PFSK-1 (cell line): ENCODE measurements around the gene SVIL.

Source experiments
- FOXP2 ChIP-seq: optimal IDR thresholded peaks from 2 replicates; pipeline ENCODE3; 2011; ENCODE audit warnings: borderline replicate concordance, control low read depth, inconsistent platforms; ENCODE audit not compliant: insufficient read depth; ENCODE audit errors: extremely low read length, extremely low read depth
- POLR2AphosphoS5 ChIP-seq: IDR thresholded peaks from 2 replicates; pipeline ENCODE4 v1.6.1; 2012; ENCODE audit warnings: low read depth, mild to moderate bottlenecking, control low read depth, low read length, moderate library complexity
- SIN3A ChIP-seq: IDR thresholded peaks from 2 replicates; pipeline ENCODE4 v1.6.1; 2012; ENCODE audit warnings: mild to moderate bottlenecking, low read length, moderate library complexity, borderline replicate concordance; ENCODE audit not compliant: insufficient read depth
- TAF1 ChIP-seq: IDR thresholded peaks from 2 replicates; pipeline ENCODE4 v1.6.1; 2012; ENCODE audit warnings: low read length, control low read depth, borderline replicate concordance; ENCODE audit not compliant: insufficient read depth
- TF ChIP-seq, protein P1 (sequence below), 2 experiments: IDR thresholded peaks; 2 replicates each; pipeline versions ENCODE4 v1.6.1 to v1.8.0; 2011 to 2012; ENCODE audit warnings: low read depth in 2 of 2, low read length in 2 of 2, control low read depth in 1 of 2, inconsistent platforms in 1 of 2, mild to moderate bottlenecking in 1 of 2, moderate library complexity in 1 of 2; ENCODE audit not compliant: insufficient read depth in 1 of 2

Gene SVIL

GRCh38 chr10:29446327-29446726 lies 188.4 kb downstream of the SVIL start:
- TF ChIP-seq POLR2AphosphoS5 (no peak), TAF1 (no peak), SIN3A (no peak), FOXP2 (no peak)
- TF ChIP-seq, protein P1, sequence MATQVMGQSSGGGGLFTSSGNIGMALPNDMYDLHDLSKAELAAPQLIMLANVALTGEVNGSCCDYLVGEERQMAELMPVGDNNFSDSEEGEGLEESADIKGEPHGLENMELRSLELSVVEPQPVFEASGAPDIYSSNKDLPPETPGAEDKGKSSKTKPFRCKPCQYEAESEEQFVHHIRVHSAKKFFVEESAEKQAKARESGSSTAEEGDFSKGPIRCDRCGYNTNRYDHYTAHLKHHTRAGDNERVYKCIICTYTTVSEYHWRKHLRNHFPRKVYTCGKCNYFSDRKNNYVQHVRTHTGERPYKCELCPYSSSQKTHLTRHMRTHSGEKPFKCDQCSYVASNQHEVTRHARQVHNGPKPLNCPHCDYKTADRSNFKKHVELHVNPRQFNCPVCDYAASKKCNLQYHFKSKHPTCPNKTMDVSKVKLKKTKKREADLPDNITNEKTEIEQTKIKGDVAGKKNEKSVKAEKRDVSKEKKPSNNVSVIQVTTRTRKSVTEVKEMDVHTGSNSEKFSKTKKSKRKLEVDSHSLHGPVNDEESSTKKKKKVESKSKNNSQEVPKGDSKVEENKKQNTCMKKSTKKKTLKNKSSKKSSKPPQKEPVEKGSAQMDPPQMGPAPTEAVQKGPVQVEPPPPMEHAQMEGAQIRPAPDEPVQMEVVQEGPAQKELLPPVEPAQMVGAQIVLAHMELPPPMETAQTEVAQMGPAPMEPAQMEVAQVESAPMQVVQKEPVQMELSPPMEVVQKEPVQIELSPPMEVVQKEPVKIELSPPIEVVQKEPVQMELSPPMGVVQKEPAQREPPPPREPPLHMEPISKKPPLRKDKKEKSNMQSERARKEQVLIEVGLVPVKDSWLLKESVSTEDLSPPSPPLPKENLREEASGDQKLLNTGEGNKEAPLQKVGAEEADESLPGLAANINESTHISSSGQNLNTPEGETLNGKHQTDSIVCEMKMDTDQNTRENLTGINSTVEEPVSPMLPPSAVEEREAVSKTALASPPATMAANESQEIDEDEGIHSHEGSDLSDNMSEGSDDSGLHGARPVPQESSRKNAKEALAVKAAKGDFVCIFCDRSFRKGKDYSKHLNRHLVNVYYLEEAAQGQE (IDR thresholded peaks at IDR 0.05; ENCODE audit: insufficient read depth in 1 of 2, low read depth in 2 of 2, low read length in 2 of 2) = no peak

DNA sequence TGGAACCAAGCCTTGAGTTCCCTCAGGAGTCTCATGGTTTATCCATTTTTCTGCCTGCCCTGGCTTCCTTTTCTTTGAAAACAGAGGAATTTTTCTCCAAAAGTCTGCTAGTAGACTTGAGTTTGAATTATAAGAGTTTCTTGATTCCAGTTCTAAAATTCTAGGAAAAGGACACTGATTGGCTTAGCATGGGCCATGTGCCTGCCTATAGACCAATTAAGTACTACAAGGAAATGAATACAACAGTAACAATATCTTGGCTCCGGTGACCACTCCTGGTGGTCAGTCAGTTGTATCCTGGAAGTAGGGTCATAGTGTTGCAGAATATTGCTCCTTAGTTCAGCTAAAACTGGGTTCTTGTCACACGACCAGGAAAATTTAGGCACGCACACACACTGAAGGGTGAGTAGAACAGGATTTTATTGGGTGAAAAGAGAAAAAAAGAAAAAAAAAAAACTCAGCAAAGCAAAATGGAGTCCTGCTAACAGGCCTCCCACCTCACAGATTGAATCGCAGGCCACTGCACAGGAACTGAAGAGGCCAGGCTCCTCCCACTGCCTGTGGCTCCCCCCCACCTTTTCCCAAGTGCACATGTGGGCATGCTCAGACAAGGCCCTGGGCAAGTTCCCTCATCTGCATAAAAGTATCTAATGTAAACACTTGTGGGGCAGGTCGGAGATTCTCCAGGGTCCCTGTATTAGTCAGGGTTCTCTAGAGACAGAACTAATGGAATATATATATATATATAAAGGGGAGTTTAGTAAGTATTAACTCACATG lies 190.8 kb downstream of the SVIL start:
- TF ChIP-seq SIN3A (no peak), POLR2AphosphoS5 (no peak), FOXP2 (no peak), TAF1 (no peak)
- TF ChIP-seq, protein P1 (IDR thresholded peaks at IDR 0.05; ENCODE audit: insufficient read depth in 1 of 2, low read depth in 2 of 2, low read length in 2 of 2) = no peak

DNA sequence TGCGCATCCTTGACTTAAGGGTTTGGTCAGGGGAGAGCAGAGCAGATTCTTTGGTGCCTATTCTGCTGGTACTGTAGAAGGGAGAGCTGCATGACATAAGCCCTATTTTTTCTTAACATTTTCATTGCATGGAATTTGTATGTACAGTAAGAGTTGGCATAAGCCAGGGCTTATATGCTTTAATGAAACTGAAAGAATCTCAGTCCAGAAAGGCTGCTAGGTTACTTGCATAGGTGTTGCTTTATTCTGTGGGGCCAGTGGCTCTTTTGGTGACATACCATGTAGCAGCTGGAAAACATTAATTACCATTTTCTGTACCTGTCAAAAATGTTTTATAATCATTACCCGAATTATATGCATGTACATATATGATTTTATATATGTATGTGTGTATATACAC lies 193.8 kb downstream of the SVIL start:
- TF ChIP-seq FOXP2 = no peak
- TF ChIP-seq TAF1 = no peak
- TF ChIP-seq POLR2AphosphoS5 = no peak
- TF ChIP-seq, protein P1 (IDR thresholded peaks at IDR 0.05; ENCODE audit: insufficient read depth in 1 of 2, low read depth in 2 of 2, low read length in 2 of 2) = no peak
- TF ChIP-seq SIN3A = no peak

GRCh38 chr10:29438271-29438670 lies 196.5 kb downstream of the SVIL start:
- no peak for TF ChIP-seq TAF1

GRCh38 chr10:29437871-29438270 lies 196.9 kb downstream of the SVIL start:
- TF ChIP-seq POLR2AphosphoS5 = no peak
- TF ChIP-seq FOXP2 = no peak
- no peak for TF ChIP-seq TAF1
- no peak for TF ChIP-seq SIN3A
- TF ChIP-seq, protein P1 (IDR thresholded peaks at IDR 0.05; ENCODE audit: insufficient read depth in 1 of 2, low read depth in 2 of 2, low read length in 2 of 2) = no peak
